NAMALWA (cell line): ENCODE data around the gene ABLIM1.
A peak's percentile ranks its signal among the peaks of the same experiment; 100 is the strongest.

Experiments
- DNase-seq: peaks from one replicate; pipeline ENCODE4 v3.0.0-alpha.2; 2015; ENCODE audit warnings: low spot score

The ABLIM1 gene

GRCh38 chr10:114448897-114449296 lies 209.2 kb downstream of the ABLIM1 start:
- DNase-seq = no peak

DNA sequence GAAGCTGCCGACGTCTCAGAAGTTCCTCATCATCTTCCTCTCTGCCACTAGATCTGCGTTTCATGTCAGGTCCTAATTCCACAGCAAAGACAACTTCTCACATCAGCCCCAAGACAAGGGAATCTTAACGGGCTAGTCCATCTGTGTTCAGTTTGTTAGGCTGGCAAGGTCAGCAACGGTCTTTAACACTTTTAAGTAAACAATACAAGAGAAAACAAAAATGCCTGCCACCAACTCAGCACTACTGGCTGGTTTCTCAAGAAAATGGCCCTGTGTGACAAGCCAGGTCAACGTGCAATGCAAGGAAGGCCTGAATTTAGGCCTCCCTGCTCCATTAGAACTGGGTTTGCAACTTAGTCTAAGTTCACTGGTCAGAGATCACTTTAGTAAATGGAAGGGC lies 212.7 kb downstream of the ABLIM1 start:
- DNase-seq = no peak

- no peak for DNase-seq
Measured at GRCh38 chr10:114444819-114445218, 213.3 kb downstream of the ABLIM1 start.

GRCh38 chr10:114442091-114442630 lies 215.9 kb downstream of the ABLIM1 start:
- DNase-seq = no peak

DNA sequence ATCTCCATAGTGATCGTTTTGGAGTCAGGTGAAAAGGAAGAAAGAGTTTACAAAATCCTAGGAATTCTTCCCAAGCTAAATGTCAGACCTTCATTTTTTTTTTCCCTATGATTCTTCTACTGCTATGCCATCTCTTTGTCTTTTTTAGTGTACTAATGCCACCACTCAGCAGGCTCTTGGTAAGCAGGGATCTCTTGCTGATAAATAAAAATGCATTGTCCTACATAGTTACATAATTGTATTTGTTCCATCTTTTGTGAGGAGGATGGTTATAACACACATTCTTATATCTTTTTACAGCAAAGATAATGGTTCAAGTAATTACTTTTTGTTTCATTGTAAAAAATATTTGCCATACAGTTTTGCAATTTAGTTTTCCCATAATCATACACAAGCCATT lies 217.0 kb downstream of the ABLIM1 start:
- no peak for DNase-seq

GRCh38 chr10:114437473-114438292 lies 220.4 kb downstream of the ABLIM1 start:
- DNase-seq = peak; percentile 20

DNA sequence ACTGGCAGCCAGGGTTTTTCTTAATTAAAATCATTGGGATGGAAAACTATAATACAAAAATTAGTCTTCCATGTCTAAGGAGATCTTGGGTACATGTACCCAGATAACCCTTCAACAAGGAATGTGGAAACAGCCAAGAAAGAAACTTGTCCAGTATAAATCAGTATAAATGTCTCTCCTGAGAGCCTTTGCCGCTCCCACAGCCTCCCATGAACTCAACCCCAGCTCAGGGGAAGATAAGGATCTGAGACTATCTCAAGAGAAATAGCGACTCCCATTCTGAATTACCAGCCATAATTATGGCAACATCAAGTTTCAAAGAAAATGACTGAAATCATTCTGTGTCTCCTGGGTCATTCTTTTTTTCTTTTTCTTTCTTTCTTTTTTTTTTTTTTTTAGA lies 221.1 kb downstream of the ABLIM1 start:
- DNase-seq = no peak

DNA sequence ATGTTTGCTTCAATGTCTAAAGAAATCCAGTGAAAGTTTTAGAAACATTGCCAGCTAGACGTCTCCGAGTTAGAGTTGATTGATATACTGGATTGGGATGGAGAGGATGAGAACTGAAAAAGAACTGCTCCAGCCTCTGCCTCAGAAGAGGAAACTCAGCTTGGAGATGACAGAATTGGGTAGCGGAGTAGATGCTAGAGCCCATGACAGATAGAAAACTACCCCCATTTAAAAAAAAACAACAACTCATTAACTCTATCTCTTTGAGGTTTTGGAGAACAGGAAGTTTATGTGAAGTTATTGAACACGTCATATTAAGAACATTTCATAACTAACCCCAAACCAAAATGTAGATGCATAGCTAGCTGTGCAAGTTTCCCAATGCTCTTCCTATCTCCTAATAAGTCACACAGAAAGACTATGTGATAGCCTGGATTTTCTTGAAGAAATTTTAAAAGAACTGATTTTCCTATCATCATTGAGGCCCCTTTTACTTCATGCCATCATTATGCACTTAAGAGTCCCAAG lies 225.4 kb downstream of the ABLIM1 start:
- DNase-seq = no peak

GRCh38 chr10:114431414-114432135 lies 226.5 kb downstream of the ABLIM1 start:
- no peak for DNase-seq

GRCh38 chr10:114430688-114431413 lies 227.2 kb downstream of the ABLIM1 start:
- DNase-seq = no peak

GRCh38 chr10:114429581-114430335 lies 228.3 kb downstream of the ABLIM1 start:
- DNase-seq = no peak

DNA sequence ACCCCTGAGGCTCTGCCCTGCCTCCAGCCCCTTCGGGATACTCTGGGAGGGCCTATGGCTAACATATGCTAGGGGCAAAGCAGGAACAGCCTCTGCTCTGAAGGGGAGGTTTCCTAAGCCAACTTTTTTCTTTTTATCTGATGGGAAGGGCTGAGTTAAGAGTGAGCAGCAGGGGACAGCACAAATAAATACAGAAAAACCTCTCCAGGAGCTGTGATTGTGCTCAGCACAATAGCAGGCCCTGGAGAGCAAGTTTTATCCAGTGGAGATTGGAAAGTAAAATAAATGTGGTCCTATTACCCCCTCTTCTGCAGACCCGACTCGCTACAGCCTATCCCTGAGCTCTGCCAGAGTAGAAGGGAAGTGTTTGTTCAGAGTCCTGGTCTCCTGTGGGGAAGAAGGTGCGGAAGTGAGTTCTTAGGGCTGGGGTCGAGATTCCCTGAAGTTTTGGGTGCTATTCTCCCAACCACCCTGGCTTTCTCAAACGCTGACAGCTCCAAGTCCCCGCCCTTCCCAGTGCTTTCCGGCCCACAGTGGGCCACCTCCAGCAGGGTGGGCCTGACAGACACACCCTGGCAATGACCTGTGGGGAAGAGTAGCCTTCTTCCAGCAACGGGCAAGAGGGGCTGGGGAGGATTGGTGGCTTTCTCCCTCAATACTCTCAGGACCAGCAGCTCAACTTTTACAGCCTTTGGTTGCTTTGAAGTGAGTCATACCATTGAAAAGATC lies 230.8 kb downstream of the ABLIM1 start:
- DNase-seq = no peak

GRCh38 chr10:114426476-114426875 lies 231.6 kb downstream of the ABLIM1 start:
- DNase-seq = no peak

- no peak for DNase-seq
Measured at GRCh38 chr10:114420811-114421485, 237.1 kb downstream of the ABLIM1 start.

DNA sequence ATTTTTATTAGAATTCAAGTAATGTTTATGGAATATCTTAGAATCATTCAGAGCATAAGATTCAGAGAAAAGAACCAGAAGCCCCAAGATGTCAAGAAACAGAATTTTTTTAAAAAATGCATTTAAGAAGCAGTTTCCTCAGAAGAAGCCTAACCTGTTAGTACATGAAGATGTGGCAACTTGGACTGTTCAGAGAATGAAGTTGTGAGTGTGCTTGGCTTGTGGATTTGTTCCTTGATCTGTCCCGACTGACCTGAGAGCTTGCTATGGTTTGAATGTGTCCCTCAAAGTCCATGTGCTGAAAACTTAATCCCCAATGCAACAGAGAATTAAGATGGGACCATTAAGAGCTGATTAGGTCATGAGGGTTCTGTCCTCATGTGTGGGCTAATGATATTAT lies 240.0 kb downstream of the ABLIM1 start:
- DNase-seq = no peak

GRCh38 chr10:114412907-114413797 lies 244.9 kb downstream of the ABLIM1 start:
- DNase-seq = no peak

DNA sequence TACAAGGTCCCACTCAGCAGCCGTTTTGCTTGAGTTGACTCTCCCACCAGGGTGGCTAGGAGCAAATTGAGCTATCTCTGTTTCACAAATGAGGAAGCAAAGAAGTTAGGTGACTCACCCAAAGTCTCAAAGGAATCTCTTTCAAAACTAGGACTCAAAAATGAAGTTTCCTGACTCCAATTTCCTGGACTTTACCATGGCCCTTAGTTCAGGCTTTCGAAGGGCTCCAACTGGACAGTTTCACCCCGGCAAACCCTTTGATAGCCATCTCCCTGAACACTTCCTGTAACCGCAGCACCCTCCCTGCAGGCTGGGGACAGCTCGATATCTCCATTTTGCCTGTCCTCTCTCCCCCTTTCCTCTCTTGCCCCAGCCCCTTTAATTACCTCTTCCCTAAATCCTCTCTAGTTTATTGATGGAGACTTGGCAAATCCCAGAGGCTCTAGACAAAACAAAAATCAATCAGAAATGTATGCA lies 249.1 kb downstream of the ABLIM1 start:
- no peak for DNase-seq

GRCh38 chr10:114408112-114408967 lies 249.7 kb downstream of the ABLIM1 start:
- DNase-seq = no peak
